HG02763 (cell line): ENCODE measurements around the gene TWIST2.

ENCODE experiments used
- ATAC-seq: cut with Tn5 transposase; IDR thresholded peaks from one replicate; pipeline ENCODE4 v1.9.1; 2021; ENCODE audit warnings: mild to moderate bottlenecking, moderate library complexity; ENCODE audit not compliant: unreplicated experiment

Gene TWIST2

GRCh38 chr2:238916176-238916874 lies 68.4 kb downstream of the TWIST2 start:
- no peak for ATAC-seq

DNA sequence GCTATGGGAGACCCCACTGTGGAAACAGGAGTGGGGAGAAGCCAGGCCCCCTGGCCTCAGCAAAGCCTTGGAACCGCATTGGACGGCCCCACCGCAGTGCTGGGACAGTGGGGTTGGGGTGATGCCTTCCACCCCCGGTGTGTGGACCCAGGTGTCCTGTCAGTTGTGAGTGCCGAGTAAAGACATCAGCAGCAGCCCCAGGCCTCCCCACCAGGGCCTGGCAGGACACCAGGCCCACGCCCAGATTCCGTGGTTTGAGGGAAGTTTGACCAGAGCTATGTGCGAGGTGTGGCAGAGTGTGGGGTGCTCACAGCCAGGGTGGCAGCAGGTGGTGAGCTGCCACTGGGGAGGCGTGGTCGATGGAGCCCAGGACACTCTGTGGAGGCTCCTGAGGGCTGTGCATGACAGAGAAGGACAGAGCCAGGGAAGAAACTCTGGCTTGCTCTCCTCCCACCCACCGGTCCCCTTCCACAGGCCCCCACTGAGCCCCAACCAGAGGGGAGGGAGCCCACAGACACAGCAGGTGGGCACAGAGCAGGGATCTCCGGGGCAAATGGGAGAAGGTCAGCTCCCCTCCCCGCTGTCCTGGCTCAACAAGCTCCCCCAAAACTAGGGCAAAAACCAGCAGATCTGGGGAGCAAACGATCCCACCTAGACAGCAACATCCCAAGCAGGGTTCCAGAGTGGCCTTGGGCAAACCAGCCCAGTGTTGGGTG lies 69.1 kb downstream of the TWIST2 start:
- ATAC-seq = no peak

GRCh38 chr2:238919307-238919706 lies 71.4 kb downstream of the TWIST2 start:
- no peak for ATAC-seq

DNA sequence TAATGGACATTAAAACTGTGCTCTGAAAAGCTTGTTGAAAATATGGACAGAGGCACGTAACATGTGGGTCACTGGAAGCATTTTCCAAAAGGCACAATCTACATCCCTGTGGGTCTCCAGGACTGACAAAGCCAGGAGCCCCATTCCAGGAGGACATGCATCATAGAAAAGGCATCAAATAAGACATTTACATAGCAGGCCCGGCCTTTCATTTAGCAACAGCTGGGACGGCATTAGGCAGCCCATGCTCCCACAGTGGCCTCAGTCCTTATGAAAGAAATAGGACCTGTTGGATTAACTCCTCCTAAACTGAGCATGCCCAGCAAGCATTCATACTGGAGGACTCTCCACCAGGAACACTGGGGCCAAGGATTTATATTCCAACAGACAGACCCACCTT lies 72.2 kb downstream of the TWIST2 start:
- ATAC-seq = no peak

DNA sequence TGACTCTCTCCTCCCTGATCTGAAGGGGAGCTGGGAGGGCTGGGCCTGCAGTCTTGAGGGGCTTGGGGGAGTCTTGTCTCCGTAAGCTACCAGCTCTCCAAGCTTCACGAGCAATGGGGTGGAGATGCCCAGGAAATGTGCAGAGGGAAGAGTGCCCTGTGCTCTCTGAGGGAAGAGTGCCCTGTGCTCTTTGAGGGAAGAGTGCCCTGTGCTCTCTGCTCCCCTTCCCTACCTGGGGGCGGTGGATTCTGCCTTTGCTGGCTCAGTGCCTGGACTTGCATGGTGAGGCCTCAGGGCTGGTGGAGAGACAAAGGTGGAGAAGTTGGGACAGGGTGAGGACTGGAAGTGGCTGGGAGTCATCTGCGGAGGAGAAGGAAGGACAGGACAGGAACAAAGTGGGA lies 72.7 kb downstream of the TWIST2 start:
- no peak for ATAC-seq

- no peak for ATAC-seq
These were observed 73.4 kb downstream of the TWIST2 start for GRCh38 chr2:238921259-238921658.

- ATAC-seq = no peak
These were observed 73.9 kb downstream of the TWIST2 start for GRCh38 chr2:238921681-238922319.

DNA sequence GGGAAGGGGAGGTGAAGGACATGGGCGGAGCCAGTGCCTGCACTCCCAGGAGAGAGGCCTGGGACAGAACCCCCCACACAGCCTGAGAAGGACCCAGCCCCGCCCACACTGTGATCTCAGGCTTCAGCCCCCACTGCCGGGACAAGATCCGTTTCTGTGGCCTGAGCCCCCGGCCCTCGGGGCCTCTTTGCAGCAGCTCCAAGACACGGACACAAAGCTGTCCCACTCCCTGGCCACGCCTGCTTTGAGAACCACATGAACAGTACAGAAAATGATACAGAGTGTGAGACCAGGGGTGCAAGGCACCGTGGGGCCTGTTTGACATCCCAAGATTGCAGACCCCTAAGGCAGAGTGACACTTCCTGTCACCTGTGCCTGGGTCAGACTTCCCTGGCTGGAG lies 74.5 kb downstream of the TWIST2 start:
- ATAC-seq = no peak

DNA sequence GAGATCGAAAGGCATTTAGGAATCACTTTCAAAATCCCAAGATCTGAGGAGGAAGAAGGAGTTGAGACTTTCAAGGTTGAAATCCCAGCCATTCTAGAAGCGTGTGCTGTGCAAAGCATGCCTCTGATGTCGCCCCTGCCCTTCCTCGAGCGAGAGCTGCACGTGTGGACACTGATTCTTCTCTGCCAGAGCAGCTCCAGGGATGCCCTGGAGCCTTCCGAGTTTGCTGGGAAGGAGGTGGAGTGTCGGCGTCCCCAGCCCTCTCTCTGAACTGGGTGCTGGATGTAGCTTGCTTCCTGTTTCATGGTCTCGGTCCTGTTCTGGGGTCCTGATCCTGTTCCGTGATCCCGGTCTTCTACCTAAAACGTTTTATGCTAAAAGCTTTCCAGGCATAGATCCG lies 76.1 kb downstream of the TWIST2 start:
- no peak for ATAC-seq

DNA sequence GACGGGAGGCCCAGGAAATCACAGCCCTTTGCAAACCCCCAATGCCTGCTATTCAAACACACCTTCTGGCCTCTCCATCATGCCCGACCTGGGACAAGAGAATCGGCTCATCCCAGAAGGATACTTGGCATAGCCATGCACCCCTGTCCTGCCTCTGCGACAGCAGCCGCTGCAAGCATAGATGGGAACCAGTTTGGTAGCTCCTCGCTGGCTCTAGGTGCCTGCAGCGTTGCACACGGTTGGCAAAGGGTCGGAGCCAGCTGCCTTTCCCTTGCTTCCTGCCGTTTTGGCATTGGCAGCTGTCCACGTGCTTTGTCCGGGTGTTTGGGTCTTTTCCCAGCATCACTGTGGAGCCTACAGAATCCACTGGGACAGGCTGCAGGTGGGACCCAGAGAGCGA lies 76.9 kb downstream of the TWIST2 start:
- no peak for ATAC-seq

DNA sequence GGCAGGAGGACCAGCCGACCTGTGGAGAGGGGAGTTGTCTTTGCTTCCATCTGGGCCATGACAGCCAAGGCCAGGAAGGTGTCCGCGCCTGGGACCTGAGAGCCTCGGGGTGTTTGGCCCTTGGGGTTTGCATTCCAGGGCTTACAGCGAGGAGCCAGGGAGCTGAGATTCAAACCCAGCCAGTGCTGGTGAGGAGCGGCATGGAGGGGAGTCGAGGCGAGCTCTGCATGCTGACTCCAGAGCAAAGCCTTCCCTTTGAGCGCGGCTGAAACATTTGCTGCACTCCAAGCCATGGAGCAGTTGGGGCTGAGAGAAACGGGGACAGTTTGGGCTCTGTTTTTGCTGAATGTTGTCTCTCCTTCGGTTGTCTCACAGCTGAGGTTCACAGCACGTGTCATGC lies 77.4 kb downstream of the TWIST2 start:
- ATAC-seq = no peak

- no peak for ATAC-seq
These were observed 78.1 kb downstream of the TWIST2 start for GRCh38 chr2:238925816-238926521.

- no peak for ATAC-seq
These were observed 79.1 kb downstream of the TWIST2 start for GRCh38 chr2:238926761-238927611.

- no peak for ATAC-seq
These were observed 80.0 kb downstream of the TWIST2 start for GRCh38 chr2:238927746-238928519.

DNA sequence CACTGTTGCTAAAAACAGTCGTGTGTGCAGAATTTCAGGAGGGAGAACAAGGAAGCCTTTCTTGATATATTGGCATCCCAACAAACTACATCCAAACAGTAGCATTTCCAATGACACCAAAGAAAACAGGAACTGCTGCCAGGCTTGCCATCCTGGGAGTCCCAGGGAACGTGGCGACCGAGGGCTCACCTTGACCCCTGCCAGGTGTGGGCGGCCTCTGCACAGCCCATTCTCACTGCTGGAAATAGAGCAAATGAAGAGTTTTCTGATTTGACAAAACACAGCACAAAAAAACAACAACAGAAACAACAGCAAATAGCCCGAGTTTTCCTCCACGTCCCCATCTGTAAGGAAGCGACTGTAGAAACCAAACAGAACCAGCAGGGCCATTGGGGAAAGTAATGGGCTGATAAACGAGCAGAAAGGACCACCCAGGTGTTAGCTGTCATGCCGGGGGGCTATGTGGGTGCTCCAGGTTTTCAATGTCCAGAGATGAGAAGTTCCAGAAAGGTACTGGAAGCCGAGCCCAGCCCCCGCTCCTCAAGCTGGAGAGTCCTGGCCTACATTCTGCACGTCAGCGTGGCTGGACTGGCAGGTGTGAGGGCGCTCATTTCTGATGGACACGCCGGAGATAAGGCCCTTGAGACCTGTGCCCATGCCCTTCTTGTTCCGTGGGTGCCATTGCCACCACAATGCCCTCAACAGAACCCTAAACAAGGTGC lies 80.8 kb downstream of the TWIST2 start:
- no peak for ATAC-seq

GRCh38 chr2:238929242-238930081 lies 81.6 kb downstream of the TWIST2 start:
- no peak for ATAC-seq

GRCh38 chr2:238930216-238930615 lies 82.3 kb downstream of the TWIST2 start:
- ATAC-seq = no peak
